Thyroid gland (tissue), 4 donors: ENCODE data around the gene GCN1.

Experiments
- POLR2A ChIP-seq, 2 donors: fragments of 450-650 bp; IDR thresholded peaks; one replicate each; pipeline ENCODE4 v1.6.1; 2017; ENCODE audit warnings: antibody characterized with exemption in 2 of 2, mild to moderate bottlenecking in 2 of 2, moderate library complexity in 1 of 2
- TF ChIP-seq, protein P1 (sequence below), 6 experiments: fragments of 200-600 bp in 3 of 6; fragments of 450-650 bp in 3 of 6; sonication (generic) in 3 of 6; IDR thresholded peaks; one replicate each; pipeline ENCODE4 v1.5.1; 2016 to 2019; ENCODE audit warnings: antibody characterized with exemption in 6 of 6, mild to moderate bottlenecking in 2 of 6, inconsistent platforms in 1 of 6, moderate library complexity in 1 of 6

GRCh38 chr12:120103371-120103770, 91.1 kb downstream of the GCN1 start:
- TF ChIP-seq, protein P1, sequence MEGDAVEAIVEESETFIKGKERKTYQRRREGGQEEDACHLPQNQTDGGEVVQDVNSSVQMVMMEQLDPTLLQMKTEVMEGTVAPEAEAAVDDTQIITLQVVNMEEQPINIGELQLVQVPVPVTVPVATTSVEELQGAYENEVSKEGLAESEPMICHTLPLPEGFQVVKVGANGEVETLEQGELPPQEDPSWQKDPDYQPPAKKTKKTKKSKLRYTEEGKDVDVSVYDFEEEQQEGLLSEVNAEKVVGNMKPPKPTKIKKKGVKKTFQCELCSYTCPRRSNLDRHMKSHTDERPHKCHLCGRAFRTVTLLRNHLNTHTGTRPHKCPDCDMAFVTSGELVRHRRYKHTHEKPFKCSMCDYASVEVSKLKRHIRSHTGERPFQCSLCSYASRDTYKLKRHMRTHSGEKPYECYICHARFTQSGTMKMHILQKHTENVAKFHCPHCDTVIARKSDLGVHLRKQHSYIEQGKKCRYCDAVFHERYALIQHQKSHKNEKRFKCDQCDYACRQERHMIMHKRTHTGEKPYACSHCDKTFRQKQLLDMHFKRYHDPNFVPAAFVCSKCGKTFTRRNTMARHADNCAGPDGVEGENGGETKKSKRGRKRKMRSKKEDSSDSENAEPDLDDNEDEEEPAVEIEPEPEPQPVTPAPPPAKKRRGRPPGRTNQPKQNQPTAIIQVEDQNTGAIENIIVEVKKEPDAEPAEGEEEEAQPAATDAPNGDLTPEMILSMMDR (IDR thresholded peaks at IDR 0.05): no peak
- no peak for TF ChIP-seq POLR2A (IDR thresholded peaks at IDR 0.05)
